Lower leg skin (tissue), 3 donors: ENCODE measurements around the gene EEF2.

Experiments
- POLR2A ChIP-seq, 2 donors: fragments of 450-650 bp; IDR thresholded peaks; one replicate each; pipeline ENCODE4 v1.6.1; 2016 to 2017; ENCODE audit warnings: antibody characterized with exemption in 2 of 2, mild to moderate bottlenecking in 1 of 2, moderate library complexity in 1 of 2
- TF ChIP-seq, protein P1 (sequence below), 3 donors: fragments of 450-650 bp; IDR thresholded peaks; one replicate each; pipeline ENCODE4 v1.5.1; 2016; ENCODE audit warnings: antibody characterized with exemption in 3 of 3, mild to moderate bottlenecking in 3 of 3, moderate library complexity in 2 of 3

GRCh38 chr19:3975144-3975543 lies 10.1 kb downstream of the EEF2 start:
- TF ChIP-seq, protein P1, sequence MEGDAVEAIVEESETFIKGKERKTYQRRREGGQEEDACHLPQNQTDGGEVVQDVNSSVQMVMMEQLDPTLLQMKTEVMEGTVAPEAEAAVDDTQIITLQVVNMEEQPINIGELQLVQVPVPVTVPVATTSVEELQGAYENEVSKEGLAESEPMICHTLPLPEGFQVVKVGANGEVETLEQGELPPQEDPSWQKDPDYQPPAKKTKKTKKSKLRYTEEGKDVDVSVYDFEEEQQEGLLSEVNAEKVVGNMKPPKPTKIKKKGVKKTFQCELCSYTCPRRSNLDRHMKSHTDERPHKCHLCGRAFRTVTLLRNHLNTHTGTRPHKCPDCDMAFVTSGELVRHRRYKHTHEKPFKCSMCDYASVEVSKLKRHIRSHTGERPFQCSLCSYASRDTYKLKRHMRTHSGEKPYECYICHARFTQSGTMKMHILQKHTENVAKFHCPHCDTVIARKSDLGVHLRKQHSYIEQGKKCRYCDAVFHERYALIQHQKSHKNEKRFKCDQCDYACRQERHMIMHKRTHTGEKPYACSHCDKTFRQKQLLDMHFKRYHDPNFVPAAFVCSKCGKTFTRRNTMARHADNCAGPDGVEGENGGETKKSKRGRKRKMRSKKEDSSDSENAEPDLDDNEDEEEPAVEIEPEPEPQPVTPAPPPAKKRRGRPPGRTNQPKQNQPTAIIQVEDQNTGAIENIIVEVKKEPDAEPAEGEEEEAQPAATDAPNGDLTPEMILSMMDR (IDR thresholded peaks at IDR 0.05): no peak
- no peak for TF ChIP-seq POLR2A (IDR thresholded peaks at IDR 0.05)
